ENCODE measurements around the gene SYNE1. TPM values are rescaled to one million over a fixed set of nuclear protein-coding genes. Genes with fewer than 3 reads are reported as not detected.

The SYNE1 gene
- polyA plus RNA-seq, 1 donor from 2014 or later: 38.5 TPM

- no peaks in the 10 kb centered on the region for H3K79me2 ChIP-seq (replicated peaks; ENCODE audit: insufficient read depth, low read length)
- H3K27me3 ChIP-seq (ENCODE audit: insufficient read depth, low read depth, low read length): no peaks in the 10 kb centered on the region
- H3F3A ChIP-seq (ENCODE audit: insufficient read depth, low read length, poor library complexity, severe bottlenecking): no peaks in the 10 kb centered on the region
- no peak overlapping the region for H3K9ac ChIP-seq (ENCODE audit: low read length)
- TF ChIP-seq CTCF (IDR thresholded peaks at IDR 0.05; ENCODE audit: poor library complexity, severe bottlenecking) (no peak), POLR2AphosphoS5 (IDR thresholded peaks at IDR 0.05) (no peak), REST (IDR thresholded peaks at IDR 0.05; ENCODE audit: borderline replicate concordance) (no peak), SMC3 (conservative IDR thresholded peaks at IDR 0.05; ENCODE audit: poor library complexity) (no peak), EP300 (conservative IDR thresholded peaks at IDR 0.05; ENCODE audit: poor library complexity, severe bottlenecking) (no peak)
- no peaks in the 10 kb centered on the region for H4K20me1 ChIP-seq (ENCODE audit: insufficient read depth)
- H3K4me2 ChIP-seq (ENCODE audit: low read length): no peak overlapping the region
- no peaks in the 10 kb centered on the region for H3K9me2 ChIP-seq (ENCODE audit: insufficient read depth, low read length)
- H3K36me3 ChIP-seq (ENCODE audit: insufficient read depth, low read length): no peaks in the 10 kb centered on the region
- H3K9me3 ChIP-seq (ENCODE audit: low read length): no peaks in the 10 kb centered on the region
- no peak overlapping the region for H3K4me3 ChIP-seq (ENCODE audit: low read length)
- H3K27ac ChIP-seq (ENCODE audit: low read length): no peak overlapping the region
- H2AFZ ChIP-seq (ENCODE audit: low read depth, low read length): no peak overlapping the region
Observed at GRCh38 chr6:152398993-152399392, 238.2 kb downstream of the SYNE1 start.

GRCh38 chr6:152398316-152398715 lies 238.8 kb downstream of the SYNE1 start:
- no peaks in the 10 kb centered on the region for H4K20me1 ChIP-seq (ENCODE audit: insufficient read depth)
- H3K9me3 ChIP-seq (ENCODE audit: low read length): no peaks in the 10 kb centered on the region
- no peak overlapping the region for H2AFZ ChIP-seq (ENCODE audit: low read depth, low read length)
- TF ChIP-seq POLR2AphosphoS5 (IDR thresholded peaks at IDR 0.05): no peak
- TF ChIP-seq CTCF (IDR thresholded peaks at IDR 0.05; ENCODE audit: poor library complexity, severe bottlenecking): no peak
- no peak for TF ChIP-seq EP300 (conservative IDR thresholded peaks at IDR 0.05; ENCODE audit: poor library complexity, severe bottlenecking)
- TF ChIP-seq EZH2 (IDR thresholded peaks at IDR 0.05; ENCODE audit: borderline replicate concordance, insufficient read depth, low read length, poor library complexity, severe bottlenecking): no peak
- no peak for TF ChIP-seq SMC3 (conservative IDR thresholded peaks at IDR 0.05; ENCODE audit: poor library complexity)
- no peak for TF ChIP-seq MXI1 (conservative IDR thresholded peaks at IDR 0.05; ENCODE audit: poor library complexity, severe bottlenecking)
- TF ChIP-seq REST (IDR thresholded peaks at IDR 0.05; ENCODE audit: borderline replicate concordance): no peak
- TF ChIP-seq RAD21 (conservative IDR thresholded peaks at IDR 0.05): no peak
- no peak for TF ChIP-seq TAF1 (IDR thresholded peaks at IDR 0.05; ENCODE audit: low read depth)
- H3K9me2 ChIP-seq (ENCODE audit: insufficient read depth, low read length): no peaks in the 10 kb centered on the region
- no peaks in the 10 kb centered on the region for H3K27me3 ChIP-seq (ENCODE audit: insufficient read depth, low read depth, low read length)
- no peak overlapping the region for H3K27ac ChIP-seq (ENCODE audit: low read length)
- no peak overlapping the region for H3K4me3 ChIP-seq (ENCODE audit: low read length)
- H3K4me2 ChIP-seq (ENCODE audit: low read length): no peak overlapping the region
- H3F3A ChIP-seq (ENCODE audit: insufficient read depth, low read length, poor library complexity, severe bottlenecking): no peaks in the 10 kb centered on the region
- no peak overlapping the region for H3K9ac ChIP-seq (ENCODE audit: low read length)
- no peaks in the 10 kb centered on the region for H3K79me2 ChIP-seq (replicated peaks; ENCODE audit: insufficient read depth, low read length)
- no peaks in the 10 kb centered on the region for H3K36me3 ChIP-seq (ENCODE audit: insufficient read depth, low read length)
